CD14-positive monocyte (primary cell): ENCODE measurements around the gene KLF13. TPM values are rescaled to one million over a fixed set of nuclear protein-coding genes. Genes with fewer than 3 reads are reported as not detected.

Experiments
- DNase-seq, 3 donors: peaks; one replicate each; pipeline ENCODE4 v3.0.0-alpha.2; 2011 to 2022
- H2AFZ ChIP-seq: 2 replicates; pipeline ENCODE4 v1.6.0; 2012; ENCODE audit warnings: mild to moderate bottlenecking, low read depth, low read length, inconsistent platforms; ENCODE audit not compliant: insufficient read depth, poor library complexity, severe bottlenecking
- H3K27ac ChIP-seq, 2 donors: 1 replicate in 1 of 2; 2 replicates in 1 of 2; pipeline ENCODE4 v1.5.1; 2012 to 2013; ENCODE audit warnings: low read length in 2 of 2, control low read depth in 1 of 2, inconsistent platforms in 1 of 2, low read depth in 1 of 2, mild to moderate bottlenecking in 1 of 2
- H3K27me3 ChIP-seq, 2 donors: one replicate each; pipeline versions ENCODE4 v1.6.0 to v1.6.1; 2011 to 2013; ENCODE audit warnings: low read length in 2 of 2; ENCODE audit not compliant: control insufficient read depth in 2 of 2, insufficient read depth in 2 of 2
- H3K36me3 ChIP-seq, 2 donors: replicated peaks in 1 of 2; 1 replicate in 1 of 2; 2 replicates in 1 of 2; pipeline versions ENCODE4 v1.5.1 to v1.6.1; 2012 to 2013; ENCODE audit warnings: low read length in 2 of 2, control low read depth in 1 of 2, inconsistent platforms in 1 of 2, mild to moderate bottlenecking in 1 of 2; ENCODE audit not compliant: insufficient read depth in 2 of 2, control insufficient read depth in 1 of 2
- H3K4me1 ChIP-seq, 2 donors: 1 replicate in 1 of 2; 2 replicates in 1 of 2; pipeline versions ENCODE4 v1.5.1 to v1.6.1; 2012 to 2013; ENCODE audit warnings: low read length in 2 of 2, control low read depth in 1 of 2, inconsistent platforms in 1 of 2, mild to moderate bottlenecking in 1 of 2, moderate library complexity in 1 of 2; ENCODE audit not compliant: insufficient read depth in 2 of 2, control insufficient read depth in 1 of 2
- H3K4me2 ChIP-seq: replicated peaks from 2 replicates; pipeline ENCODE3; 2012; ENCODE audit warnings: low read length, moderate library complexity, mild to moderate bottlenecking; ENCODE audit not compliant: poor library complexity, severe bottlenecking; ENCODE audit errors: extremely low read depth
- H3K4me3 ChIP-seq, 3 experiments: fragments of 200-600 bp in 1 of 3; sonication (generic) in 1 of 3; replicated peaks in 1 of 3; 1 replicate in 2 of 3; 2 replicates in 1 of 3; pipeline ENCODE4 v1.5.1; 2011 to 2013; ENCODE audit warnings: low read length in 3 of 3, mild to moderate bottlenecking in 3 of 3, control low read depth in 2 of 3, low read depth in 2 of 3, inconsistent platforms in 1 of 3, moderate library complexity in 1 of 3
- H3K79me2 ChIP-seq: 2 replicates; pipeline ENCODE4 v1.6.0; 2012; ENCODE audit warnings: mild to moderate bottlenecking, control low read depth, inconsistent platforms, low read length, moderate library complexity; ENCODE audit not compliant: insufficient read depth
- H3K9ac ChIP-seq: 2 replicates; pipeline ENCODE4 v1.6.0; 2017; ENCODE audit warnings: low read length, mild to moderate bottlenecking; ENCODE audit not compliant: insufficient read depth, poor library complexity, severe bottlenecking
- H3K9me3 ChIP-seq, 2 donors: replicated peaks in 1 of 2; 1 replicate in 1 of 2; 2 replicates in 1 of 2; pipeline versions ENCODE4 v1.5.1 to v1.6.1; 2012 to 2013; ENCODE audit warnings: low read length in 2 of 2, control low read depth in 1 of 2; ENCODE audit not compliant: control insufficient read depth in 1 of 2, insufficient read depth in 1 of 2
- H4K20me1 ChIP-seq: 2 replicates; pipeline ENCODE4 v1.6.0; 2012; ENCODE audit warnings: mild to moderate bottlenecking, low read length, control low read depth, moderate library complexity; ENCODE audit not compliant: insufficient read depth
- H3K27ac Mint-ChIP-seq, 7 donors: one replicate each; pipeline ENCODE4 v1.8.0; 2020; ENCODE audit warnings: mild to moderate bottlenecking in 7 of 7, mixed read lengths in 7 of 7, moderate library complexity in 6 of 7, inconsistent platforms in 2 of 7
- H3K27me3 Mint-ChIP-seq, 3 donors: one replicate each; pipeline ENCODE4 v1.8.0; 2021 to 2022; ENCODE audit warnings: low read depth in 3 of 3, mild to moderate bottlenecking in 3 of 3, mixed read lengths in 3 of 3, moderate library complexity in 3 of 3, inconsistent platforms in 1 of 3
- H3K36me3 Mint-ChIP-seq, 2 donors: one replicate each; pipeline ENCODE4 v1.8.0; 2020; ENCODE audit warnings: mixed read lengths in 2 of 2, inconsistent platforms in 1 of 2, mild to moderate bottlenecking in 1 of 2
- H3K4me1 Mint-ChIP-seq: one replicate; pipeline ENCODE4 v1.8.0; 2020; ENCODE audit warnings: mild to moderate bottlenecking, mixed read lengths
- H3K4me3 Mint-ChIP-seq, 2 donors: one replicate each; pipeline ENCODE4 v1.8.0; 2020; ENCODE audit warnings: mild to moderate bottlenecking in 2 of 2, mixed read lengths in 2 of 2, moderate library complexity in 1 of 2
- H3K9me3 Mint-ChIP-seq, 7 donors: one replicate each; pipeline ENCODE4 v1.8.0; 2020 to 2022; ENCODE audit warnings: mixed read lengths in 7 of 7, mild to moderate bottlenecking in 6 of 7, moderate library complexity in 6 of 7, inconsistent platforms in 2 of 7
- CTCF ChIP-seq: fragments of 200-600 bp; IDR thresholded peaks from one replicate; pipeline ENCODE4 v1.8.0; 2022; ENCODE audit warnings: antibody characterized with exemption, mild to moderate bottlenecking
- WGBS: methylation state at CpG from one replicate; pipeline ENCODE4 v1.1.5; 2013; ENCODE audit warnings: missing lambda C conversion rate; ENCODE audit not compliant: insufficient coverage; 5-methylcytosine and 5-hydroxymethylcytosine counted together
- intact Hi-C, 2 donors: fragments of 100-400 bp; cut with micrococcal nuclease; formaldehyde crosslinking; loops; one replicate each; pipeline versions ENCODE4 v1.15.0 to v1.15.1; 2023
- polyA plus RNA-seq, 3 donors: library from polyadenylated mRNA; depleted of rRNA in 1 of 3; unstranded in 2 of 3; stranded (reverse) in 1 of 3; fragments of 300-500 nt in 2 of 3; fragments of >200 nt in 1 of 3; fragmentation: Illumina TruSeq in 2 of 3; gene quantifications; 1 replicate in 2 of 3; 2 replicates in 1 of 3; pipeline ENCODE4 v1.2.3, GENCODE V29; 2012 to 2021

KLF13 gene
- polyA plus RNA-seq, 3 donors = 22.5 to 121 (median 28.0) TPM

GRCh38 chr15:31317017-31317416, 9.6 kb upstream of the KLF13 start:
- H4K20me1 ChIP-seq = no peaks in the 10 kb centered on the region
- no peak for TF ChIP-seq CTCF
- Mint-ChIP-seq H3K27ac (no peak overlapping the region), H3K9me3 (peaks cover 4 to 26% (median 22%) of the 10 kb centered on the region in 7 donors), H3K4me1 (peaks cover 33% of the 10 kb centered on the region), H3K4me3 (no peak overlapping the region), H3K27me3 (peaks cover 0 to 6% (median 2%) of the 10 kb centered on the region in 3 donors), H3K36me3 (peaks cover 2 to 11% of the 10 kb centered on the region in 2 donors)
- no peaks in the 10 kb centered on the region for H3K27me3 ChIP-seq
- no peak overlapping the region for H3K4me2 ChIP-seq
- no peak overlapping the region for H3K4me3 ChIP-seq
- no peak overlapping the region for H3K9ac ChIP-seq
- WGBS = 100% methylated on average over 3 of the region's 3 CpGs
- H3K79me2 ChIP-seq = no peaks in the 10 kb centered on the region
- H3K9me3 ChIP-seq = peaks cover 11 to 24% of the 10 kb centered on the region in 2 donors
- intact Hi-C loops = no loop called here
- DNase-seq = no peak
- no peak overlapping the region for H3K27ac ChIP-seq
- H3K4me1 ChIP-seq = peaks cover 20 to 29% of the 10 kb centered on the region in 2 donors
- no peaks in the 10 kb centered on the region for H3K36me3 ChIP-seq
- no peak overlapping the region for H2AFZ ChIP-seq

- Mint-ChIP-seq H3K27ac (no peak overlapping the region), H3K27me3 (peaks cover 0 to 6% (median 2%) of the 10 kb centered on the region in 3 donors), H3K9me3 (peaks cover 4 to 26% (median 22%) of the 10 kb centered on the region in 7 donors), H3K36me3 (peaks cover 2 to 11% of the 10 kb centered on the region in 2 donors), H3K4me1 (peaks cover 34% of the 10 kb centered on the region), H3K4me3 (no peak overlapping the region)
- Histone ChIP-seq H2AFZ (no peak overlapping the region), H3K4me3 (no peak overlapping the region), H3K9ac (no peak overlapping the region), H3K9me3 (peaks cover 11 to 24% of the 10 kb centered on the region in 2 donors), H3K4me1 (peaks cover 20 to 32% of the 10 kb centered on the region in 2 donors), H4K20me1 (no peaks in the 10 kb centered on the region), H3K36me3 (no peaks in the 10 kb centered on the region), H3K27me3 (no peaks in the 10 kb centered on the region), H3K27ac (no peak overlapping the region), H3K79me2 (peaks cover 1% of the 10 kb centered on the region), H3K4me2 (no peak overlapping the region)
- no peak for TF ChIP-seq CTCF
- no peak for DNase-seq
- intact Hi-C loops = no loop called here
- WGBS = 89% methylated on average over 13 of the region's 21 CpGs
Observed at GRCh38 chr15:31317421-31318327, 9.0 kb upstream of the KLF13 start.
